Stomach smooth muscle (tissue), 2 donors: ENCODE measurements around the gene GRK1.
A peak's percentile ranks its signal among the peaks of the same experiment; 100 is the strongest.

Experiments used
- H3K27ac ChIP-seq: one replicate; pipeline ENCODE4 v1.7.0; 2013; ENCODE audit warnings: mild to moderate bottlenecking, low read length, inconsistent platforms
- H3K27me3 ChIP-seq, 2 donors: one replicate each; pipeline ENCODE4 v1.7.0; 2013; ENCODE audit warnings: low read length in 2 of 2; ENCODE audit not compliant: insufficient read depth in 2 of 2, control insufficient read depth in 1 of 2
- H3K36me3 ChIP-seq, 2 donors: one replicate each; pipeline ENCODE4 v1.7.0; 2013; ENCODE audit warnings: low read length in 2 of 2; ENCODE audit not compliant: control insufficient read depth in 2 of 2, insufficient read depth in 2 of 2
- H3K4me1 ChIP-seq: one replicate; pipeline ENCODE4 v1.7.0; 2013; ENCODE audit warnings: low read length; ENCODE audit not compliant: control insufficient read depth, insufficient read depth
- H3K4me3 ChIP-seq, 2 donors: one replicate each; pipeline ENCODE4 v1.7.0; 2013; ENCODE audit warnings: low read length in 2 of 2
- H3K9ac ChIP-seq, 2 donors: one replicate each; pipeline ENCODE4 v1.7.0; 2013; ENCODE audit warnings: low read length in 2 of 2, mild to moderate bottlenecking in 1 of 2
- H3K9me3 ChIP-seq, 2 donors: one replicate each; pipeline ENCODE4 v1.7.0; 2013; ENCODE audit warnings: low read length in 2 of 2; ENCODE audit not compliant: control insufficient read depth in 2 of 2
- donor health status: healthy.
- donor health status: Pancreatic carcinoma.

GRK1 gene

GRCh38 chr13:113754691-113755090 is 87.7 kb downstream of the GRK1 start:
- Histone ChIP-seq H3K4me1 (peaks cover 14% of the 10 kb centered on the region), H3K27me3 (peaks cover 6 to 14% of the 10 kb centered on the region in 2 donors)

DNA sequence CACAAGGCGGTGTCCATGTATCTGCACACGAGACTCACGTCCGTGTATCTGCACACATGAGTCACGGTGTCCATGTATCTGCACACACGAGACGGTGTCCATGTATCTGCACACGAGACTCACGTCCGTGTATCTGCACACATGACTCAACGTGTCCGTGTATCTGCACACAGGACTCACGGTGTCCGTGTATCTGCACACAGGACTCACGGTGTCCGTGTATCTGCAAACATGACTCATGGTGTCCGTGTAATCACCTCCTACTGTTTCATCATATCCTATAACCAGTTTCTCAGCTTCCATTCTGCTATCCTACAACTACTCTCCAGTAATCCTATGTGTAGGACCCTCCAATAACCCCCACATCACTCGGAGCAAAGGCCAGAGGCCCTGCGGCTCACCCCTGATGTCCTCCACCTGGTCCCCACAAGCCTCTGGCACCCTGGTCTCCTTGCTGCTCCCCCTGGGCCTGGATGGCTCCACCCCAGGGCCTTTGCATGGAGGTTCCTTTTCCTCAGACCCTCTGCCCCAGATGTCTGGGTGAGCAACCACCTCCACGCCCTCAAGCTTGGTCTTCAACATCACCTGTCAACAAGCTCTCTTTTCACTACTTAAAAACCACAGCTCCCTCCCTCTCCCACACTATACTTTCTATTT is 89.5 kb downstream of the GRK1 start:
- Histone ChIP-seq H3K4me3 (no peak overlapping the region), H3K27me3 (peaks cover 6 to 18% of the 10 kb centered on the region in 2 donors), H3K27ac (no peak overlapping the region), H3K4me1 (peaks cover 18% of the 10 kb centered on the region), H3K9ac (no peak overlapping the region), H3K9me3 (no peaks in the 10 kb centered on the region), H3K36me3 (no peaks in the 10 kb centered on the region)

More at GRCh38 chr13:113754691-113755090, 87.7 kb downstream of the GRK1 start:
- Histone ChIP-seq H3K9me3 (no peaks in the 10 kb centered on the region), H3K9ac (no peak overlapping the region), H3K27ac (no peak overlapping the region), H3K4me3 (no peak overlapping the region), H3K36me3 (no peaks in the 10 kb centered on the region)

- Histone ChIP-seq H3K4me3 (peak within 1 kb of the TSS; percentile 74 to 87), H3K4me1 (peaks cover 18% of the 10 kb centered on the region), H3K9me3 (no peaks in the 10 kb centered on the region), H3K9ac (peak within 1 kb of the TSS; percentile 49 to 69), H3K27me3 (peaks cover 8 to 18% of the 10 kb centered on the region in 2 donors), H3K27ac (peak within 1 kb of the TSS; percentile 37), H3K36me3 (no peaks in the 10 kb centered on the region)
These were observed 91.9 kb downstream of the GRK1 start, which contains the start of gene TMEM255B for GRCh38 chr13:113758651-113759524. TMEM255B (plus strand) TSS chr13:113759226; CDS start chr13:113759270, 44 bp downstream.

DNA sequence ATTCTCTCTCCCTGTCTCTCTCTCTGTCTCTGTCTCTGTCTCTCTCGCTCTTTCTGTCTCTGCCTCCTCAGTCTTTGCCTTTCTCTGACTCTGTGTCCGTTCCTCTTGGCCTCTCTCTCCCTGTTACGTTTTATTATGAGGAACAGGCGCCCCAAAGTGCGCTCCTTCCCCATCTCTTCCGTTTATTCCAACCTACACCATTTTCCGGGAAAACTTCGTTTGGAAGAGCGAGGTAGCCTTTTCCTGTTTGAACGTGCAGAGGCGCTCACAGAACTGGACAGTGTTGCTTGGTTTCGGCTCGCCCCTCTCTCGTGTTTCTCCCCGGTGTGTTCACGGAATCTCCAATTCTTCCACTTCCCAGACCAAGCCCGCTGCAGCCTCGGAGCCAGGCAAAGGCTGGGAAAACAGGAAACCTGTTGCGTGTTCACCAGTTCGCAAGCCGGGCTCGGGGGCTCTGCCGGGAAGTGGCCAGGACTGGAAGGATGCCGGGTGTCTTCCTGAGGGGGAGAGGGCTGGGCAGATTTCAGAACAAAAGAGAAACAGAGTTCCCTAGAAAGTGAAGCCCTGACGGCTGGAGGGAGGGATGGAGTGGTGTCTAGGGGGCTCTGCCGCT is 92.6 kb downstream of the GRK1 start:
- H3K27ac ChIP-seq = no peak overlapping the region
- H3K4me3 ChIP-seq = peak overlapping the region; percentile 65 to 87
- H3K36me3 ChIP-seq = no peaks in the 10 kb centered on the region
- H3K27me3 ChIP-seq = peaks cover 7 to 12% of the 10 kb centered on the region in 2 donors
- peak overlapping the region; percentile 49 to 69 for H3K9ac ChIP-seq
- H3K9me3 ChIP-seq = no peaks in the 10 kb centered on the region
- peaks cover 18% of the 10 kb centered on the region for H3K4me1 ChIP-seq

DNA sequence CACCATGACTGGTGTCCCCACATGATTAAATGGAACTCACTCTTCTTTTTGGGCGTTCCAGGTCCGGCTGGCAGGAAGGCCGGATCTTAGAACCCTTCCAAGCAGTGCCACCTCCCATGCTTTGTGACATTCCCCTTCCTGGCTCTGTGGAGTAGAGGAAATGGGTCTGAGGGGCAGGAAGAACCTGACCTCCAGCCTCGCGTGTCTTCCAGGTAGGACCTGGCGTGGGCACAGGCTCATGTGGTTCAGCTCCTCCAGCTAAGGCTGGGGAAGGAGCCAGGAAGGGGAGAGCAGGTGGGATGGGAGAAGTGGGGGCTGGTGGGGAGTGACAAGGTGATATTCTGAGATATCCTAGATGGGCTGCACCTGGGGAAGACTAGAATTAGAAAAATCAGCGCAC is 94.1 kb downstream of the GRK1 start:
- no peaks in the 10 kb centered on the region for H3K9me3 ChIP-seq
- H3K9ac ChIP-seq = no peak overlapping the region
- H3K36me3 ChIP-seq = no peaks in the 10 kb centered on the region
- H3K4me3 ChIP-seq = no peak overlapping the region
- H3K27ac ChIP-seq = no peak overlapping the region
- peaks cover 2 to 6% of the 10 kb centered on the region in 2 donors for H3K27me3 ChIP-seq
- H3K4me1 ChIP-seq = peaks cover 18% of the 10 kb centered on the region

DNA sequence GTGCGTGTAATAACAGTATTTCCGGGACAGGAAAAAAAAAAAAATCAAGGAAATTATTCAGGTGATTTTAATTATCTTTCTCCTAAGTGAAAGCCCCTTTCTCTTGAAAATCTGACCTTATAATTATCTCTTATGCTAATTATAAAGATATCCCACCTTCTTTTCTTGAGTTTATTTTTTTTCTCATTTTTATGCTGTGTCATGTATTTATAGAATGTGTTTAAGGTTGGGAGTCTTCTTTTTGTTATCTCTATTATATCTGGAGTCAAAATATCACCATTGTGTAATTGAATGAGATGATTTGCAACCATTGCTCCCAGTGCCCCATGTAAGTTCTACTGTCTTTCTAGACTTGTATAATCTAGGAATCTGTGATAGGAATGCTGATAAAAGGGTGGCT is 95.1 kb downstream of the GRK1 start:
- Histone ChIP-seq H3K9ac (no peak overlapping the region), H3K9me3 (no peaks in the 10 kb centered on the region), H3K36me3 (no peaks in the 10 kb centered on the region), H3K27me3 (peaks cover 2 to 6% of the 10 kb centered on the region in 2 donors), H3K4me1 (peaks cover 18% of the 10 kb centered on the region), H3K4me3 (no peak overlapping the region), H3K27ac (no peak overlapping the region)

DNA sequence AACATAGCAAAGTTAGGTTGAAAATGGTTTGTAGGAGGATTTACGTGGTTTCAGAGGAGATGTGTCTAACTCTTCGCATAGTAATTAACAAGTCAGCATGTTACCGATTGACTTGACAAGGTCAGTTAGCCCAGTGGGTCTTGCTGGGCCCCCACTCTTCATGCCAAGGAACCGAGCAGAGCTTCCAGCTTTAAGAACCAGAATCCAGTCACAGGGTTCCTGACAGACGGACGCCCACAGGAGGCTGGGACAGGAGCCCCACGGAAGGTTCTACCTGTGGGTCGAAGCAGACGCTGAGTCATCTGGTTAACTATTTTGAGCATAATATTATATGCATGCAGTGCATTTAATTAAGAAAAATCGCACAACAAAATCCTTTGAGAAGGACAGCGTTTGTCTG is 95.5 kb downstream of the GRK1 start:
- Histone ChIP-seq H3K27ac (no peak overlapping the region), H3K36me3 (no peaks in the 10 kb centered on the region), H3K4me1 (peaks cover 18% of the 10 kb centered on the region), H3K9me3 (no peaks in the 10 kb centered on the region), H3K27me3 (peaks cover 2 to 6% of the 10 kb centered on the region in 2 donors), H3K4me3 (no peak overlapping the region), H3K9ac (no peak overlapping the region)

DNA sequence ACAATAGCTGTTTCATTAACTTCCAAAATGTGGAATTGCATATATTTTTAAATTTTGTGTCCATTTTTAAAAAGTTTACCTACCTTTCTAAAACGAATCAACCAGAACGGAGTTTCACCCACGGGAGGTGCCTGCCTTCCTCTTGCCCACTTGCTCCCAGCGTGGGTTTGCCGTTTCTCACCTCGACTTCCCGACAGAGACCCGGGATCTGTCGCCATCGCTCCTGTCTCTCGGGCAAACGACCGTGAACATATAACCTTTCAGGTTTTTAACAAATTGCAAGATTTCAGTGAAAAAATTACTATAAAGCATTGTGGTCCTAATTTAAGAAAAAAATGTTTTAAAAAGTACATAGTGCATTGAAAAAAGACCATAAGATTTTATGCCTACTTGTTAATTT is 96.2 kb downstream of the GRK1 start:
- peaks cover 2 to 6% of the 10 kb centered on the region in 2 donors for H3K27me3 ChIP-seq
- H3K4me3 ChIP-seq = no peak overlapping the region
- H3K36me3 ChIP-seq = no peaks in the 10 kb centered on the region
- H3K9me3 ChIP-seq = no peaks in the 10 kb centered on the region
- H3K9ac ChIP-seq = no peak overlapping the region
- H3K27ac ChIP-seq = no peak overlapping the region
- H3K4me1 ChIP-seq = peaks cover 15% of the 10 kb centered on the region

DNA sequence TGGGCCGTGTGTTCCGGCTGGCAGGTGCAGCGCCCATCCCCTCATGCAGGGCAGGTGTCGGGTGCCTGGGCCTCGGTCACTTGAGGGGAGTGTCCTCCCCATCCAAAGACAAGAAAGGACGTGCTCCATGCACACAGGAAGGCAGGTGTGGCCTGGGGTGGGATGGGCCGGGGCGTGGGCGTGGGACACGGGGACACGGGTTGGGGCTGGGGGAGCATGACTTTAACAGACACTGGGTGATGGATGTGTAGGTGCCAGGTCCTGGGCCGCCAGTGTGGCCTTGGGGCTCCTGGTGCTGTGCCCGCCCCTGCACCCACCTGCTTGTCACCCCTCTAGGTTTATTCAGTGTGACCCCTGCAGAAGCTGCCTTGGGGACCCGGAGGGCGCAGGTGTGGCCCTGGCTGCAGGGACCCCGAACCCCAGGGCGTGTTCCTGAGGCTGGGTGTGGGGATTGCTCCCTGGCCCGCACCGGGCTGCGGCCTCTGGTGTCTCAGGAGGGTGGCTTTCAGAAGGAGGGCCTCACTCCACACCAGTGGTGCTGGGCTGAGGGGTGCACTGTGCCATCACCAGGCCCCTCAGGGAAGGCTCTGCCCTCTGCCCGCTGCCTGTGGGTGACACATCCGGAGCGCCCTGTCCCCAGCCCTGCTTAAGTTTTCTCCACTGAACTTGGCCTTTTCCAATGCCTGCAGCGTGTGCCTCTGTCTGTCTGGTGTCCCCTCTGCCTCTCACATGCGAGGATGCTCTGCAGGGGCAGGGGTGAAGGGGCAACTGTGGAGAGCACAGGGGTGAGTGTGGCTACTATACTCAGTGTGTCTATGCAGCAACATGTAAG is 97.2 kb downstream of the GRK1 start:
- Histone ChIP-seq H3K4me1 (peaks cover 9% of the 10 kb centered on the region), H3K27me3 (peaks cover 2 to 6% of the 10 kb centered on the region in 2 donors), H3K9me3 (no peaks in the 10 kb centered on the region), H3K9ac (no peak overlapping the region), H3K36me3 (no peaks in the 10 kb centered on the region), H3K27ac (no peak overlapping the region), H3K4me3 (no peak overlapping the region)
